Gastroesophageal sphincter (tissue), 3 donors: ENCODE results near the gene PPP2R3B.

Source experiments
- EP300 ChIP-seq: sonication (generic); formaldehyde crosslinking; IDR thresholded peaks from one replicate; pipeline ENCODE4 v1.6.1; 2017; ENCODE audit warnings: antibody characterized with exemption, mild to moderate bottlenecking
- POLR2A ChIP-seq, 2 donors: fragments of 450-650 bp; IDR thresholded peaks; one replicate each; pipeline ENCODE4 v1.6.1; 2017; ENCODE audit warnings: antibody characterized with exemption in 2 of 2, mild to moderate bottlenecking in 2 of 2, moderate library complexity in 1 of 2
- POLR2AphosphoS5 ChIP-seq: sonication (generic); formaldehyde crosslinking; IDR thresholded peaks from one replicate; pipeline ENCODE4 v1.6.1; 2017; ENCODE audit warnings: antibody characterized with exemption
- TF ChIP-seq, protein P1 (sequence below), 4 experiments: fragments of 200-600 bp in 2 of 4; fragments of 450-650 bp in 2 of 4; sonication (generic) in 1 of 4; IDR thresholded peaks; one replicate each; pipeline ENCODE4 v1.5.1; 2017 to 2019; ENCODE audit warnings: antibody characterized with exemption in 4 of 4, mild to moderate bottlenecking in 2 of 4, moderate library complexity in 2 of 4

DNA sequence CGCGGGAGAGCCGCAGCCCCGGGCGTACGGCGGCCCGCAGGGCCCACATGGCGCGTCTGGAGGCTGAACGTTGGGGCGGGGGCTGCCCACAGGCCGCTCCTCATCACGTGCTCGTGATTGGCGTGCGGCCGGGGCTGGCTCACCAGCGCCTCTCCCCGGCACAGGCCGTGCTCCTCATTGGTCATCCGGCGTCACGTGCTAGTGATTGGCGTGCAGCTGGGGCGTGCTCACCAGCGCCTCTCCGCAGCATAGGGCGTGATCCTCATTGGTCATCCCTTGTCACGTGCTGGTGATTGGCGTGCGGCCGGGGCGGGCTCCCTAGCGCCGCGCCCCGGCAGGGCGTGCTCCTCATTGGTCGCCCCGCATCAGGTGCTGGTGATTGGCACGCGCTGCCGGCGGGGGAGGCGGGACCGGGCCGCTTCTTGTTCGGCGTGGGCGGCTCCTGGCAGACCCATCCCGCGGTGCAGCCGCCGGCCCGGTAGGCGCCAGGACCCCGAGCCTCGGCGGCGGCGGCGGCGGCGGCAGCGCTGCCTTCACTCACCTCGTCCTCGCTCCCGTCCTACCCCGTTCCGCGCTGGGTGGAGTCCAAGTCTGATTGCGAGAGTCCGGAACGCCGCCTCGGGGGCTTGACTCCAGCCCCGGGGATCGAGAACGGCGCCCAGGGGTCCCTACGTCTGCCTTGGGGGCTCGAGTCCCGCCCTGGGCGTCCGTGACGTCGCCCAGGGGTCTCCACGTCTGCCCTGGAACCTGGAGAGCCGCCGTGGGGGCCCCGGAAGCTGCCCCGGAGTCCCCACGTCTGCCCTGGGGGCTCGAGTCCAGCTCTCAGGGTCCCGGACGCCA is 67.7 kb downstream of the PPP2R3B start, which contains the start of gene GTPBP6:
- TF ChIP-seq, protein P1, sequence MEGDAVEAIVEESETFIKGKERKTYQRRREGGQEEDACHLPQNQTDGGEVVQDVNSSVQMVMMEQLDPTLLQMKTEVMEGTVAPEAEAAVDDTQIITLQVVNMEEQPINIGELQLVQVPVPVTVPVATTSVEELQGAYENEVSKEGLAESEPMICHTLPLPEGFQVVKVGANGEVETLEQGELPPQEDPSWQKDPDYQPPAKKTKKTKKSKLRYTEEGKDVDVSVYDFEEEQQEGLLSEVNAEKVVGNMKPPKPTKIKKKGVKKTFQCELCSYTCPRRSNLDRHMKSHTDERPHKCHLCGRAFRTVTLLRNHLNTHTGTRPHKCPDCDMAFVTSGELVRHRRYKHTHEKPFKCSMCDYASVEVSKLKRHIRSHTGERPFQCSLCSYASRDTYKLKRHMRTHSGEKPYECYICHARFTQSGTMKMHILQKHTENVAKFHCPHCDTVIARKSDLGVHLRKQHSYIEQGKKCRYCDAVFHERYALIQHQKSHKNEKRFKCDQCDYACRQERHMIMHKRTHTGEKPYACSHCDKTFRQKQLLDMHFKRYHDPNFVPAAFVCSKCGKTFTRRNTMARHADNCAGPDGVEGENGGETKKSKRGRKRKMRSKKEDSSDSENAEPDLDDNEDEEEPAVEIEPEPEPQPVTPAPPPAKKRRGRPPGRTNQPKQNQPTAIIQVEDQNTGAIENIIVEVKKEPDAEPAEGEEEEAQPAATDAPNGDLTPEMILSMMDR (IDR thresholded peaks at IDR 0.05), result peak in 2 of 4 experiments; percentile 13 to 35
- TF ChIP-seq POLR2A (IDR thresholded peaks at IDR 0.05) (peak; percentile 59 to 69), POLR2AphosphoS5 (no peak), EP300 (no peak)
